Measurements from ENCODE around the gene HYLS1. TPM values are rescaled to one million over a fixed set of nuclear protein-coding genes. Genes with fewer than 3 reads are reported as not detected.

Gene HYLS1
- total and polyA plus RNA-seq, 10 donors: 3.0 to 7.7 (median 4.3) TPM

DNA sequence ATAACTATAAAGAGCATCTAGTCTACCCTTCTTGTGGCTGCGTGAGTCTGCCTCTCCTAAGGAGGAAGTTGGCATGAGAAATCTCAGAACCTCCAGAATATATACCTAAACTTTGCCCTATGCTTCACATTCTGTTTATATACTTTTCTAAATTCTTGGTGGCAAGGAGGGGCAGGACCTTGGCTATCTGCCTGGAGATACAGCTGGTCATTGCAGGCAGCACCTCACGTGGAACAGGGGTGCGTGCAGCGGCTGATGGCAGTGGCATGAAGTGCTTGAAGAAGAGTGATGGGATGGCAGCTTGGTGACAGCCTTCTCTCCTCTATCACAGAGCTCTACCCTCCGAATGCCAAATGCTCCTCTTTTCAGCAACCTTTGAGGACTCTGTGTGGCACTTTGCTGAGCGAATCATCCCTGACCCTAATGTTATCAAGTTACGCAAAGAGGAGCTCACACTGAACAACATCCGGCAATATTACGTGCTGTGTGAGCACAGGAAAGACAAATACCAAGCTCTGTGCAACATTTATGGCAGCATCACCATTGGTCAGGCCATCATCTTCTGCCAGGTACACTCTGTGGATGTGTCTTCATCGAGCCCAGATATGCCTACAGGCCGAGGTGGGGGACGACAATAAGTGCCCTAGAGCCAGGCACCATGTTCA, 29.3 kb downstream of the HYLS1 start:
- DNase-seq: no peak
- WGBS, 5 donors: 74 to 88% (median 84%) methylated on average over 12 of the region's 12 CpGs
- Histone ChIP-seq H3K27ac (no peak overlapping the region), H3K36me3 (no peaks in the 10 kb centered on the region), H3K4me3 (no peak overlapping the region), H3K4me1 (no peaks in the 10 kb centered on the region), H3K27me3 (replicated peaks in 1 of 7) (peaks cover 0 to 49% (median 0%) of the 10 kb centered on the region in 7 donors), H3K9me3 (no peaks in the 10 kb centered on the region)
- TF ChIP-seq POLR2A (IDR thresholded peaks at IDR 0.05): no peak
- TF ChIP-seq POLR2AphosphoS5 (IDR thresholded peaks at IDR 0.05): no peak
- TF ChIP-seq, protein P1, sequence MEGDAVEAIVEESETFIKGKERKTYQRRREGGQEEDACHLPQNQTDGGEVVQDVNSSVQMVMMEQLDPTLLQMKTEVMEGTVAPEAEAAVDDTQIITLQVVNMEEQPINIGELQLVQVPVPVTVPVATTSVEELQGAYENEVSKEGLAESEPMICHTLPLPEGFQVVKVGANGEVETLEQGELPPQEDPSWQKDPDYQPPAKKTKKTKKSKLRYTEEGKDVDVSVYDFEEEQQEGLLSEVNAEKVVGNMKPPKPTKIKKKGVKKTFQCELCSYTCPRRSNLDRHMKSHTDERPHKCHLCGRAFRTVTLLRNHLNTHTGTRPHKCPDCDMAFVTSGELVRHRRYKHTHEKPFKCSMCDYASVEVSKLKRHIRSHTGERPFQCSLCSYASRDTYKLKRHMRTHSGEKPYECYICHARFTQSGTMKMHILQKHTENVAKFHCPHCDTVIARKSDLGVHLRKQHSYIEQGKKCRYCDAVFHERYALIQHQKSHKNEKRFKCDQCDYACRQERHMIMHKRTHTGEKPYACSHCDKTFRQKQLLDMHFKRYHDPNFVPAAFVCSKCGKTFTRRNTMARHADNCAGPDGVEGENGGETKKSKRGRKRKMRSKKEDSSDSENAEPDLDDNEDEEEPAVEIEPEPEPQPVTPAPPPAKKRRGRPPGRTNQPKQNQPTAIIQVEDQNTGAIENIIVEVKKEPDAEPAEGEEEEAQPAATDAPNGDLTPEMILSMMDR (IDR thresholded peaks at IDR 0.05 in 8 of 11, conservative IDR thresholded peaks at IDR 0.05 in 3 of 11): no peak
- intact Hi-C loops (cut with DNase I; ENCODE audit: low total_unique reads): no loop called here

DNA sequence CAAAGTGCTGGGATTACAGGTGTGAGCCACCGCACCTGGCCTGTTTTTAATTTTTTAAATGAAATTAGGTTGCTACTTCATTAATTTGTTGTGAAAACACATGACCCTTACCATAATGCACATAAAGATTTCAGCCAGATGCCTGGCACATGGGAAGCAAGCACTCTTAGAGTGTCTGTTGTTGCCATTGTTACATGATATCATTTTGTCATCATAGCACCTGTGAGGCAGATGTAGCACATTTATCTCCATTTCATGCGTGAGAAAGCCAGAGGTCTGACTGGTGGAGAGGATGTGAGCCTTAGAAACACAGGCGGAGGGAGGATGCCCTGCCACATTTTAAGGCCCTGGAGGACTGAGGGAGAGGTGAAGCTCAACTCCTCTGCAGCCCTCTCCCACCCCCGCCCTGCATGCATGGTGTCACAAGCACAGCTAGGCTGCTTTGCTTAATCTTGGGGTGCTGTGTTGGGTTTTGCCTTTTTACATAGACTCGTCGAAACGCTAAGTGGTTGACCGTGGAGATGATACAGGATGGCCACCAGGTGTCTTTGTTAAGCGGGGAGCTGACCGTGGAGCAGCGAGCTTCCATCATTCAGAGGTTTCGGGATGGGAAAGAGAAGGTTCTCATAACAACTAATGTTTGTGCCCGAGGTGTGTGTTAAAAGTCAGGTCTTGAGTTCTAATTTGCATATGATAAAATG, 30.8 kb downstream of the HYLS1 start:
- Histone ChIP-seq H3K4me3 (no peak overlapping the region), H3K27ac (no peak overlapping the region), H3K36me3 (no peaks in the 10 kb centered on the region), H3K4me1 (peaks cover 0 to 4% (median 0%) of the 10 kb centered on the region in 6 donors), H3K27me3 (replicated peaks in 1 of 7) (peaks cover 0 to 49% (median 0%) of the 10 kb centered on the region in 7 donors), H3K9me3 (no peaks in the 10 kb centered on the region)
- TF ChIP-seq POLR2A (IDR thresholded peaks at IDR 0.05): no peak
- TF ChIP-seq POLR2AphosphoS5 (IDR thresholded peaks at IDR 0.05): no peak
- TF ChIP-seq, protein P1 (IDR thresholded peaks at IDR 0.05 in 8 of 11, conservative IDR thresholded peaks at IDR 0.05 in 3 of 11): no peak
- intact Hi-C loops (cut with DNase I; ENCODE audit: low total_unique reads): no loop called here
- WGBS, 5 donors: 83 to 90% (median 86%) methylated on average over 13 of the region's 13 CpGs
- DNase-seq: no peak

DNA sequence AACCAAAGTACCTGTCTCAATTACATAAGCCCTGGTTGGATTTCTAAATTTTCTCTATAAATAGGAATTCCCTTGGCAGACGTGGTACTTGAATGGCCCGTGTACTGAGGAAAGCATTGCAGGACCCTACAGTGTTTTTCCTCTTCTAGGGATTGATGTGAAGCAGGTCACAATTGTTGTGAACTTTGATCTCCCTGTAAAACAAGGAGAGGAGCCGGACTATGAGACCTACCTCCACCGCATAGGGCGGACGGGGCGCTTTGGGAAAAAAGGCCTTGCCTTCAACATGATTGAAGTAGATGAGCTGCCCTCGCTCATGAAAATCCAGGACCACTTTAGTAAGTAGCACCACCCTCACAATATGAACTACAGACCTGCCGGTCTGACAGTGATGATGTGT, 33.6 kb downstream of the HYLS1 start:
- WGBS, 5 donors: 81 to 92% (median 85%) methylated on average over 9 of the region's 9 CpGs
- Histone ChIP-seq H3K9me3 (no peaks in the 10 kb centered on the region), H3K36me3 (no peaks in the 10 kb centered on the region), H3K27ac (no peak overlapping the region), H3K27me3 (replicated peaks in 1 of 7) (peaks cover 0 to 56% (median 0%) of the 10 kb centered on the region in 7 donors), H3K4me1 (peaks cover 0 to 4% (median 0%) of the 10 kb centered on the region in 6 donors), H3K4me3 (no peak overlapping the region)
- no peak for DNase-seq
- TF ChIP-seq, protein P1 (IDR thresholded peaks at IDR 0.05 in 8 of 11, conservative IDR thresholded peaks at IDR 0.05 in 3 of 11): no peak
- TF ChIP-seq POLR2A (IDR thresholded peaks at IDR 0.05) (no peak), POLR2AphosphoS5 (IDR thresholded peaks at IDR 0.05) (no peak)
- intact Hi-C loops (cut with DNase I; ENCODE audit: low total_unique reads): no loop called here

DNA sequence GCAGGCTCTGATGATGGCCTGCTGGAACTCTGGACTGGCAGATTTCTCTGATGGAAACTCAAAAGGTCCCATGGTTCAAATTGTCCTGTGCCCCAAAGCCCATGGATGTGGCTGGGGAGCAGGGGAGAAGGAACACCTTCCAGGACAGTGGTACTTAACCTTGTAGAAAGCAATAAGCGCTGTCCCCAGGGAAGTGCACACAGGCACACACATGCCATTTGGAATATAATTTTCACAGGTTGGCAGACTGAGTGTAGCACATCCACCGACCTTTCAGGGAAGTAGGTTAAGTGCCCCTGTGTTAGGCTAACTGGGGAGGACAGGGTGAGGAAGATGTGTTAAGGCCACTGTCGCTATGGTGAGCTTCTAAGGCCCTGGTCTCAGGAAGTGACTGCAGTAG, 34.7 kb downstream of the HYLS1 start:
- Histone ChIP-seq H3K27me3 (replicated peaks in 1 of 7) (peaks cover 0 to 56% (median 0%) of the 10 kb centered on the region in 7 donors), H3K4me3 (no peak overlapping the region), H3K9me3 (no peaks in the 10 kb centered on the region), H3K4me1 (peaks cover 0 to 4% (median 0%) of the 10 kb centered on the region in 6 donors), H3K27ac (no peak overlapping the region), H3K36me3 (no peaks in the 10 kb centered on the region)
- 77 to 88% (median 78%) methylated on average over 3 of the region's 3 CpGs for WGBS, 5 donors
- TF ChIP-seq POLR2A (IDR thresholded peaks at IDR 0.05): no peak
- TF ChIP-seq, protein P1 (IDR thresholded peaks at IDR 0.05 in 8 of 11, conservative IDR thresholded peaks at IDR 0.05 in 3 of 11): no peak
- no peak for TF ChIP-seq POLR2AphosphoS5 (IDR thresholded peaks at IDR 0.05)
- DNase-seq: no peak
- intact Hi-C loops (cut with DNase I; ENCODE audit: low total_unique reads): loop anchor here (2.0 kb wide), 1 partner anchor 271 kb away; no protein-coding TSS in a partner anchor

All from spleen (tissue), 11 donors.